SKM-1 (cell line): ENCODE measurements around the gene TMEM178A.
"Not testable (repeated sequence)": the region's sequence is repeated elsewhere in the genome, so short reads cannot be mapped to it uniquely, and the experiment has no call there.

Source experiments
- DNase-seq: peaks from one replicate; lab custom pipeline; 2025; ENCODE audit not compliant: unreplicated experiment; lab: John Stamatoyannopoulos, UW

The TMEM178A gene

DNA sequence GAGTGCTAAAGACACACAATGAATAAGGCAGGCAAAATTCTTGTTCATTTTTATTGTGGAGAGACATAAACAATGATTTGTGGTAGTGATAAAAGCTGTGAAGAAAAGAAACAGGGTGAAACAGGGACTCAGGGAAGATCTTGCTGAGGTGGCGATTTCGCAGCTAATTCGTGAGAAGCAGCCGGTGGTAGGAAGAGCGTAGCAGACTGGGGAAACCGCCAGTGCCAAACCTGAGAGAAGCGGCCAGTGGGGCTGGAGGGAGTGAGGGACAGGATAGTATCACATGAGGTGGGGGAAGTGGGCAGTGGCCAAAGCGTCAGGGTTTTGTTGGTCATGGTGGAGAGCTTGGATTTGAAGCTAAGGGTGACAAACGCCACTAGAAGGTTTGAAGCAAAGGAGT, 42.3 kb downstream of the TMEM178A start:
- DNase-seq: no peak

GRCh38 chr2:39710807-39711206, 45.1 kb downstream of the TMEM178A start:
- no peak for DNase-seq

- no peak for DNase-seq
Observed at GRCh38 chr2:39712953-39713352, 47.2 kb downstream of the TMEM178A start.

DNA sequence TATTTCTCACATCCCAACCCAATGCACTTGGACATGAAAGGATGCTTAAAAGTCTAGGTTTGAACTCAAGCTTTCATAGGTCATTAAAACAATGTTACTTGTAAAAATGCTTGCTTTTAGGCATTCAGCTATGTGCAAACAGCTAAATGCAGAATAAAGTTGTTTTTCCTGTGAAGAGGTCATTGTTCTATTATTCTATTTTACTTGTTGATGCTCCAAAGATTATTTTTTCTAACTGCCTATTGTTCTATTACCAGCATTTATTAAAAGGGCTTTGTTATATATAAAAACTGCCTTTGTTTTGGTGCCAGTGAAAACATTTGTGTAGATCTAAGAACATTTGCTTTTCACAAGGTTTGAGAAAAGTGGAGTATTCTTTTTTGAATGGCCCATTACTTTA, 49.4 kb downstream of the TMEM178A start:
- DNase-seq: no peak

GRCh38 chr2:39715822-39716221, 50.1 kb downstream of the TMEM178A start:
- no peak for DNase-seq

DNA sequence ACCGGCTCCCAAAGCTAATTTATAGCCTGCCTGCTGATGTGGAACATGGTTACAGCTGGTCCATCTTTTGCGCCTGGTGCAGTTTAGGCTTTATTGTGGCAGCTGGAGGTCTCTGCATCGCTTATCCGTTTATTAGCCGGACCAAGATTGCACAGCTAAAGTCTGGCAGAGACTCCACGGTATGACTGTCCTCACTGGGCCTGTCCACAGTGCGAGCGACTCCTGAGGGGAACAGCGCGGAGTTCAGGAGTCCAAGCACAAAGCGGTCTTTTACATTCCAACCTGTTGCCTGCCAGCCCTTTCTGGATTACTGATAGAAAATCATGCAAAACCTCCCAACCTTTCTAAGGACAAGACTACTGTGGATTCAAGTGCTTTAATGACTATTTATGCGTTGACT, 51.4 kb downstream of the TMEM178A start:
- DNase-seq: no peak

GRCh38 chr2:39718483-39718882, 52.8 kb downstream of the TMEM178A start:
- no peak for DNase-seq

DNA sequence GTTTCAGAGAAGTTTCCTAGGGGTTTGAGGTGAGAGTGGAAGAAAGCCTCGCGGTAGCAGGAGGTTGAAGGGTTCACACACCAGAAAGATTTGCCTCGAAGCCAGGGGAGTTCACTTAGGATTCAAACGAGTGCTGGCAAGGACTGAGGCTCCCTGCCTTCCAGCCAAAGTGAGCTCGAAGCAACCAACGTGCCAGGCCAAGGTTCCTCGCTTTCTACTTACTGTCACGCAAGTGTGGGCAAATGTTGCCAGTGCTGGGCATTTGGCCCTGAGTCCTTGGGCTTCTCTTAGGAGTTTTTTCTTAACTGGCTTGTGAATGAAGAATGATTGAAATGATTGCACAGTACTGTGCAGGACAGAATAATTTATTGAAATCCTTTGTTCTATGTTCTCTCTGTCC, 53.6 kb downstream of the TMEM178A start:
- DNase-seq: no peak

DNA sequence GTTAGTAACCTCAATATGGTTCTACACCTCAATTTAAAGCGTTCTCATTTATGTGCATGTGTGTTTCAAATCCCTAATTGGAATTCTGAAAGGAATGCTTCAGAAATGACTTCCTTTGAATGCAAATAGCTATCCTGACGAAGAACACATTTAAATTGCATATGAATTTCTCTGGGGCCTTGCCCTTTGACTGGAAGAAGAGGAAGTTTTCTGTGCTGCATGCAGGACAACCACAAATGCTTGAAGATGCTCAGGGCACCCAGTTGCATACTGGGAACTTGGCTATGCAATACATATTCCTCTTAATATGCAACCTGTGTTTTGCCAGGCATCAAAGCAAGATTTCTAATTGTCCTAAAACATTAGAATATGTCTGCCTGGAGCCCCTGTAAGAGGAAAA, 55.3 kb downstream of the TMEM178A start:
- DNase-seq: no peak

- DNase-seq: no peak
Observed at GRCh38 chr2:39723497-39723896, 57.8 kb downstream of the TMEM178A start.

- DNase-seq: no peak
Observed at GRCh38 chr2:39723946-39724827, 58.5 kb downstream of the TMEM178A start.

- DNase-seq: no peak
Observed at GRCh38 chr2:39724828-39725144, 59.1 kb downstream of the TMEM178A start.

DNA sequence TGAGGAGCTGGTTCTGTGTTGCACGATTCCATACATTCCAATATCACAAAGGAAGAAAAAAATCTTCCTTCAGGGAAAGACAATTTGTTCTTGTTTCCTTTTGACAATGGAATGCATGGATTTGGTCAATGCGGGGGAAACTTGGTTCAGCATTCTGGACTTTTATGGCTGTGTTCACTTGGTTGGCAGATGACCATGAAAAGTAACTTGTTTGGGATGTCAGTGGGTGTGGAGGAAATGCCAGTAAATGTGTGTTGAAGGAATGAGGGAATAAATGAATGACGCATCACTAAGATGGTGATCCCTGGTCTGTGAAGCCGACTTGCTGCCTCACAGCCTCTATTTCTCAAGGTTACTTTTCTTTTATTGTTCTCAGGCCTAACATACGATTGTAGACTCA, 59.7 kb downstream of the TMEM178A start:
- DNase-seq: no peak

DNA sequence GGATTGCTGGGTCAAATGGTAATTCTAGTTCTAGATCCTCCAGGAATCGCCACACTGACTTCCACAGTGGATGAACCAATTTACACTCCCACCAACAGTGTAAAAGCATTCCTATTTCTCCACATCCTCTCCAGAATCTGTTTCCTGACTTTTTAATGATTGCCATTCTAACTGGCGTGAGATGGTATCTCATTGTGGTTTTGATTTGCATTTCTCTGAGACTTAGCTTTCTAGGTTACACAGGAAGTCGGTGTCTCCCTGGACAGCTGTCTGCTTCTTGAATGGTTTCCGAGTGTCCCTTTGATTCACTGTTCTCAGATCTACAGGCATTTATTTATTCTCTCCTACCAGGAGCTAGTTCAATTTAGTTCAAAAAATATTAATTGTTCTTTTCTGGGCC, 62.4 kb downstream of the TMEM178A start:
- DNase-seq: not testable (repeated sequence)

DNA sequence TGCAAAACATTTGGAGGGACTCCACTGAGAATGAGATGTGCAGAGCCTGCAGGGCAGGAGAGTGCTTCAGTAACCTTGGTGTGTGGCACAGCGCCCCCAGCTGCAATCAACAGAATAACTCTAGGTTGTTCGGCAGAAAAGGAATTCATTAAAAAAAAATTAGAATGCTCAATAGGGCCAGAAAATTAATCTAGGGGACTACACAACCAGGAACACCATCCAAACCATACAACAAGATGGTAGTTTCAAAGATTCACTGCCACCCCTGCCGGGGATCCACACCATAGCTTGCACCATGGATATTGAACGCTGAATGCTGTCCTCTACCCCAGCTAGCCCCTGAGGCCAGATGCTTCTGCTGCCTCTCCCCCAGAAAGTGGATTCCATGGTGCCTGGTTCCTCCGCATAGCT, 63.2 kb downstream of the TMEM178A start:
- peak; percentile 30 for DNase-seq

DNA sequence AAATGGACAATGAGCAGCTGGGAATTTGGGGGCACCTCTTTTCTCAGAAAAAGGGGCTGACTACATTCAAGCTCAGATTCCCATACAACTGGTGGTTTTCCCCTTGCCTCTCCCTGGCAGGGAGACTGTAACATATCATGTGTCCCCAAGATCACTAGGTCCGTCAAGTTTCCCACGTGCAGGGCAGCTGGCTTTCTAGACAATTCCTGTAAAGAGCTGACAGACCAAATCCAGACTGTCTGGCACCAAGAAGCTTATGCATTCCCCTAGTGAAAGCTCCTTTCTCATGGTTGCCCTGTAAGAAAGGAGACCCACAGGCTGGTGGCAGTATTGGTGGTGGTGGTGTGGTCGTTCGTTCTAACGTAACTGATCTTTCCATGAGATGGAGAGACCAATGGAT, 64.6 kb downstream of the TMEM178A start:
- DNase-seq: no peak

- DNase-seq: no peak
Observed at GRCh38 chr2:39730685-39731302, 65.1 kb downstream of the TMEM178A start.

- DNase-seq: no peak
Observed at GRCh38 chr2:39731546-39731945, 65.8 kb downstream of the TMEM178A start.

- no peak for DNase-seq
Observed at GRCh38 chr2:39732482-39732881, 66.8 kb downstream of the TMEM178A start.

- DNase-seq: no peak
Observed at GRCh38 chr2:39733070-39733674, 67.5 kb downstream of the TMEM178A start.

DNA sequence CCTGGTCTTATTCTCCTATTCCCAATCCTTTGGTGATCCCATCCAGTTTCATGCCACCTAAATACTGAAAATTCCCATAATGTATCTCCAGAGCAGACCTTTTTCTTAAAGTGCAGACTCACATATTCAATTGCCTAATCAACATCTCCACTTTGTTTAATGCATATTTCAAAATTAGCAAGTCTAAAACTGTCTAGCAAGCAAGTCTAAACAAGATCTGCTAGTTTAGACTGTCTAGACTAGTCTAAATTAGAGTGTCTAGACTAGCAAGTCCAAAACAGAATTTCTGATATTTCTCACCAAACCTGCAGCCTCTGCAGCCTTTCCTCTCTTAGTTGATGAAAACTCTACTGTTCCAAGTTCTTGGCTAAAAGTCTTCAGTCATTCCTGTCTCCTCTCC, 68.7 kb downstream of the TMEM178A start:
- DNase-seq: no peak

DNA sequence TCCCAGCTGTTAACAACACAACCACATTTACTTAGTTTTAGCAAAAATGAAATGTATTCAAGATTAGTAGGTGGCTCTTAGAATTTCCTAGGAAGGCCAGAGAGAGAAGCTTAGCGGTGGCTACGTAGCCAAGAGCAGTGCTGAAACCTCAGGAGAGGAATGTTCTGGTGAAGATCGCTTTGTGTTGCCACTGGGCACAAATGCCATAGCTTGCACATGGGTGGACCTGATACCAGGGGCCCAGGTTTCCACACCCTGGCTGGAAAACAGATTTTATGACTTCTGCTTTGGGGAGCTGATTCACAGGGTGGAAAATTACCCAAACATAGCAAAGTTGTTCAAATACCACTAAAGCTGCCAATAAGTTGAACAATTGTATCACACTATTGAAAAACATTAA, 69.9 kb downstream of the TMEM178A start:
- DNase-seq: no peak
